Stimulated activated CD8-positive, alpha-beta memory T cell treated with anti-CD3 and anti-CD28 coated beads, Interleukin-12 subunit alpha, Interleukin-12 subunit beta, amount 100 ng/mL, for 24 hours (primary cell): ENCODE measurements around the gene PHF21B.
"Not testable (repeated sequence)": the region's sequence is repeated elsewhere in the genome, so short reads cannot be mapped to it uniquely, and the experiment has no call there.

Source experiments
- DNase-seq: peaks from one replicate; pipeline ENCODE4 v3.0.0-alpha.2; 2020; ENCODE audit errors: extremely low read depth

PHF21B gene

DNA sequence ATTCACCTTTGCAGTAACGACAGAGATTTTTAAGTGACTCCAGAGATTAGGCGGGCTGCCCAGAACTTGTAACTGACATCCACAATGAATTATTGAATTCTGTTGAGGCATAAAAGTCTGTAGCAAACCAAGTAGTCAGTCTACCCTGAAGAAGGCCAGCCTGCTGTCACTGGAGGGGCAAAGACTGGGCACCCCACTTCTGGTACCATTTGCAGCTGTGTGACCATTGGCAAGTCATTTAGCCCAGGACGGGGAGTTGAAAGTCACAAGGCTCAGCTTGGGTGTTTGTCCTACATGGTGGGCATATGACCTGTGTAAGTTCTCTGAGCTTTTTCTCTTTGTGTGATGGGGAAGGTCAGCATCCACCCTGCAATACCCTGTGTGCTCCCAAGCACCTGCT is 138.0 kb downstream of the PHF21B start:
- no peak for DNase-seq

DNA sequence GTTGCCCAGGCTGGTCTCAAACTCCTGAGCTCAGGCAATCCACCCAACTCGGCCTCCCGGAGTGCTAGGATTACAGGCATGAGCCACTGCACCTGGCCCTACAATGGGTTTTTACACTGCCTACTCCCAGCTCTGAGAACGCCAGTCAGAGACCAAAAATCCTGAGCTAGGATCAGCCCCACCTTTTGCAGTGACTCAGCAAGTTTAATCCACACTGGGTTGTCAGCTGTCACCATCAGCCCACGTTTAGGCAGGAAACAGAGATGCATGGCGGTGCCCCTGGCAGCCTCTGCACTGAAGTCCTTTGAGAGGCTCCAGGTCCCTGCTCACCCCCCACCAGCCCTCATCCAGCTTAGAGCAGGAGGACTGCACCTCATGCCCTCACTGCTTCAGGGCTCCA is 139.8 kb downstream of the PHF21B start:
- DNase-seq, result no peak

DNA sequence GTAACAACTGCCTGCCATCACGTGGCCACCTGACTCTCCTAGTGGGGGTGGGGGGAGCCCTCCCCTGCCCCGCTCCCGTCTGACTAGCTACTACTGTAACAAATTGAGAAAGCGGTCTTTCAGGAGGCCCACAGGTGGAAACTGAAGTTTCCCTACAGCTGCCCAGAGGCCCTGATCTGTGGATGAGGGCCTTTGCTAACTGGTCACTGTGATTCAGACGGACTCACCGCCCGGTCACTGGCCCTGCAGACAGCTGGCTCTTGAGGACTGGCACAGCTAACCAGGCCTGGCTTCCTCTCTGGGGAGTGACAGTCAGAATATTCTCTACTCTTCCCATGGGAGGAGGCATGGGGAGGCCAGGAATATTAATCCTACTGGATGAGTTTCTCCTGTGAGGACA is 140.6 kb downstream of the PHF21B start:
- DNase-seq, result no peak

DNA sequence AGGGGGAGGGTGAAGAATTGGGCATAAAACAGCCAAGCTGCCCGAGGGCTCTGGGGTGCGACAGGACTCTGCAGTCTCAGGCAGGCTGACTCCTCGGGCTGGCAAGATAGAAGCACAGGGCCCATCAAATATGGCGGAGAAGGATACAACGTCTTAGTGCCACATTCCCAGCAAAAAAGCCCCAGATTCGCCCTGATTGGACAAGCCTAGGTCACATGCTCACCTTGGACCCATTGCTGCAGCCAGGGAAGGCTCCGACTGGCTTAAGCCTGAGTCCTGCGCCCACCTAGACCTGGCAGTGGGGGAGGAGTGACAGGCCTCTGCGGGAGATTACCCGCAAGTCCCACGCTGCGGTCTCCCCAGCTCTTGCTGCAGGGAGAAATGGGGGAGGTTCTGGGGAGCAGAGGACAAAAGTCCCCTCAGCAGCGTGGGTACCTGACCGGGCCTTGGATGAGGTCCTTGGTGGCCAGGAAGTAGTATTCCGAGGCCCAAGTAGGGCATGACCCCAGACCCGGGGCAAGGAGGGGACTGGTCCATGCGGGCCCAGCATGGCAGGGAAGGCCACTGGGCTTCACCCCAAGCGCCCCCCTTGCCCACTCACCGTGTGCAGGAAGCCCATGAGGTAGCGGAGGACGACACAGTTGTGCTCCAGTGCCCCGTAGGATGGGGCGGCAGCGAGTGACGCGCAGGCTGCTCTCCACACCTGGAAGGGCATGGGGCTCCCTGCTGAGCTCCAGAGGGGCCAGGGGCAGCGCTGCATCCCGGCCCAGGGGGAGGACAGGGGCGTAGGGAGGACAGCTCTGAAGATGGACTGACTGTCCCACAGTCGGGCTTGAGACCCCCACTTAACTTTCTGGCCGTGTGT is 144.4 kb downstream of the PHF21B start:
- DNase-seq, result no peak

DNA sequence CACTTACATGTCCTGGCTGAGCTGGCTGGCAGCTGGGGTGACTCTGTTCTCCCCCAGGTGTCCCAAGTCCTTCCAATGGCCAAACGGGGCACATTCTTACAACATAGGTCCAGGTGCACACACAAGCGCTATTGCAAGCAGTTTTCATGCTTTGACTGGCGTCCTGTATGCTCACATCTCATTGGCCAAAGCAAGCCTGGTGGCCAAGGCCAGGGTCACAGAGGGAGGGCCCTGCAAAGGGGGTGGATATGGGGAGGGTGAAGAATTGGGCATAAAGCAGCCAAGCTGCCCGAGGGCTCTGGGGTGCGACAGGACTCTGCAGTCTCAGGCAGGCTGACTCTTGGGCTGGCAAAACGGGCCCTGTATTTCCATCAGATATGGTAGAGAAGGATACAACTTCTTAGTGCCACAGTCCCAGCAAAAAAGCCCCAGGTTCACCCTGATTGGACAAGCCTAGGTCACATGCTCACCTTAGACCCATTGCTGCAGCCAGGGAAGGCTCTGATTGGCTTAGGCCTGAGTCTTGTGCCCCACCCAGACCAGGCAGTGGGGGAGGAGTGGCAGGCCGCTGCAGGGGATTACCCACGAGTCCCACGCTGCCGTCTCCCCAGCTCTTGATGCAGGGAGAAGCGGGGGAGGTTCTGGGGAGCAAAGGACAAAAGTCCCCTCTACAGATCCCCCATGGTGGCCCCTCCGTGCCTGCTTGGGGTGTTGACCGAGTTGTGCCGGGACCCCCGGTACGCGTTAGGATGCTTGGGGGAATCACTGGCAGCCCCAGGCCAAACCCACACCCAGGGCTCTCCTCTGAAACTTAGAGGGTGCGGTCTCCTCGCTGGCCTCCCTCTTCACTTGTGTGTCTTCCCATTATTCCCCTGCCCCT is 146.6 kb downstream of the PHF21B start:
- DNase-seq, result no peak

DNA sequence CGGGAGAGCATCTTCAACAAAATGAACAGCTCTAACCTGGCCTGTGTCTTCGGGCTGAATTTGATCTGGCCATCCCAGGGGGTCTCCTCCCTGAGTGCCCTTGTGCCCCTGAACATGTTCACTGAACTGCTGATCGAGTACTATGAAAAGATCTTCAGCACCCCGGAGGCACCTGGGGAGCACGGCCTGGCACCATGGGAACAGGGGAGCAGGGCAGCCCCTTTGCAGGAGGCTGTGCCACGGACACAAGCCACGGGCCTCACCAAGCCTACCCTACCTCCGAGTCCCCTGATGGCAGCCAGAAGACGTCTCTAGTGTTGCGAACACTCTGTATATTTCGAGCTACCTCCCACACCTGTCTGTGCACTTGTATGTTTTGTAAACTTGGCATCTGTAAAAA is 147.5 kb downstream of the PHF21B start:
- no peak for DNase-seq

DNA sequence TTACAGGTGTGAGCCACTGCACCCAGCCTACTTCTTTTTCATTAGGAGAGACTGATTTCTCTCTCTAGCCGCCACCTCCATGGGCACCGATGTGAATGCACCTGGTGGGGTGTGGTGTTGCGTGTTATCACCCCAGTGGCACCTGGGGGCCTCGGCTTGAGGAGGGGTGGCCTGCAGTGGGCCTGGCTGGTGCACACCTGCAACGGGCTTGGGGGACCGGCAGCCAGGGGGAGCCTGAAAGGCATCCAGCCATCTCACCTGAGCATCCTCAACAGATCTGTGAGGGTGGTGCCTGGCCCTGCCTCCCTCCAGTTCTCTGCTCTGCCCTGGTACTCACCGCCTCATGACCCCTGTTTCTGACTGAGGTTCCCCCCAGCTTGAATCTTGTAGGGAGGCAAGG is 148.6 kb downstream of the PHF21B start:
- DNase-seq, result no peak

DNA sequence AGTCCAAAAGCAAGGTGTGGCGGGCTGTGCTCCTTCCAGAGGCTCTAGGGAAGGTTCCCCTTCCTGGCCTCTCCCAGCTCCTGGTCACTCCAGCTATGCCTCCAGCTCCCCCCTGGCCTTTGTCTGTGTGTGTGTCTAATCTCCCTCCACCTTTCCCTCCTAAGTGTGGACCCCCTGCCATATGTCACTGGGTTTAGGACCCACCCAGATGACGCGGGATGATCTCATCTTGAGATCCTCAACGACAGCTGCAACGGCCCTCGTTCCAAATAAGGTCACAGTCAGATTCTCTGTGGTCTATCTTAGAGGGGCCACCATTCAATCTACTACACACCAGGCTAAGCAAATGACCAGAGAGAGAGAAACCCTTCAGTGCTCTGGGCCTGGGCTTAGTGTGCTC is 149.5 kb downstream of the PHF21B start:
- no peak for DNase-seq

DNA sequence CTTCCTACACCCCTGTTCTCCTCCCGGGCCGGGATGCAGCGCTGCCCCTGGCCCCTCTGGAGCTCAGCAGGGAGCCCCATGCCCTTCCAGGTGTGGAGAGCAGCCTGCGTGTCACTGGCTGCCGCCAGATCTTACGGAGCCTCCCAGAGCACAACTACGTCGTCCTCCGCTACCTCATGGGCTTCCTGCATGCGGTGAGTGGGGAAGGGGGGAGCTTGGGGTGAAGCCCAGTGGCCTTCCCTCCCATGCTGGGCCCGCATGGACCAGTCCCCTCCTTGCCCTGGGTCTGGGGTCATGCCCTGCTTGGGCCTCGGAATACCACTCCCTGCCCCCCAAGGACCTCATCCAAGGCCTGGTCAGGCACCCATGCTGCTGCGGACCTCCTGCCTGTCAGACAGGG is 150.2 kb downstream of the PHF21B start:
- DNase-seq, result no peak

DNA sequence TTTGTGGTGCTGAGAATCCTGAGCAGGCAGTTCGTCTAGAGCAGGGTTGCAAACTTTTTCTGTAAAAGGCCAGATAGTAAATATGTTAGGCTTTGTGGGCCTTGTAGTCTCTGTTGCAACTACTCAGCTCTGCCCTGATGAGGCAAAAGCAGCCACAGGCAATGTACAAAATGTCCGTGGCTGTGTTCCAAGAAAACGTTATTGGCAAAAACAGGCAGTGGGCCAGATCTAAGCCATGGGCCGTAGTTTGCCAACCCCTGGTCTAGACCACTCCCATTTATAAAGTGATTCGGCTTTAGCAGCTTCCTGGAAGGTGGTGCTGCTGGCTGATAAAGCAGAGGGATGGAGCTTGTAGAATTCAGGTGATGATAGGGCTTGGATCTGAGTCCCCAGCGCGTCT is 151.0 kb downstream of the PHF21B start:
- not testable (repeated sequence) for DNase-seq

DNA sequence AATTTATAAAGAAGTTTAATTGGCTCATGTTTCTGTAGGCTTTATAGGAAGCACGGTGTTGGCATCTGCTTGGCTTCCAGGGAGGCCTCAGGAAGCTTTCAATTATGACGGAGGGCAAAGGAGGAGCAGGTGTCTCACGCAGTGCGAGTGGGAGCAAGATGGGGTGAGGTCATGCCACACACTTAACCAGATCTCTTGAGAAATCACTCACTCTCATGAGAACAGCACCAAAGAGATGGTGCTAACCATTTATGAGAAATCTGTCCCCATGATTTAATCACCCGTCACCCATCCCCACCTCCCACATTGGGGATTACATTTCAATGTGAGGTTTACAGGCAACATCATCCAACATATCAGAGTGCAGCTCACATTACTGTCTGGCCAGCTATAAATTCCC is 153.9 kb downstream of the PHF21B start:
- DNase-seq, result no peak

DNA sequence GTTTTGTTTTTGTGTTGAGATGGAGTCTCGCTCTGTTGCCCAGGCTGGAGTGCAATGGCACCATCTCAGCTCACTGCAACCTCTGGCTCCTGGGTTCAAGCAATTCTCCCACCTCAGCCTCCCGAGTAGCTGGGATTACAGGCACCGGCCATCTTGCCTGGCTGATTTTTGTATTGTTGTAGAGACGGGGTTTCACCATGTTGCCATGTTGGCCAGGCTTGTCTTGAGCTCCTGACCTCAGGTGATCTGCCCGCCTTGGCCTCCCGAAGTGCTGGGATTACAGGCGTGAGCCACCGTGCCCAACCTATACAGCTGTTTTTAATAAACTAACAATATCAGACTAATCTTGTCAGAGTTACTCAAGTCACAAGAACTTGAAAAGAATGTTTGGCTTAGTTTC is 155.2 kb downstream of the PHF21B start:
- not testable (repeated sequence) for DNase-seq

DNA sequence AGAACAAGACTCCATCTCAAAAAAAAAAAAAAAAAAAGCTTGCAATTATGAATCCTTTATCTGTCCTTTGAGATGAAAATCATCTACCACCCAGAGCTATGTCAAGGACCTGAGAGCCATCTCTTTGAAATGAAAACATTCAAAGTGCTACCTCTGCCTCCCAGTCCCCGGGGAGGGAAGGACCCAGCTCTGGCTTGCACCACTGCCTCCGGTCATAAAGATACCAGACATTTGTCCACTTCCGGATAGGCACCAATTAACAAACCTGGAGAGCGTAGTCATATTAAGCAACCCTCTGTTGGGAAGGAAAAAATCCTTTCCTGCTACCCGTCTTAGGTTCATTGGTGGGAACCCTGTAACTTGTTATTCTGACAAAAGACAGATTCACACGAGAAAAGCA is 158.9 kb downstream of the PHF21B start:
- DNase-seq, result no peak

DNA sequence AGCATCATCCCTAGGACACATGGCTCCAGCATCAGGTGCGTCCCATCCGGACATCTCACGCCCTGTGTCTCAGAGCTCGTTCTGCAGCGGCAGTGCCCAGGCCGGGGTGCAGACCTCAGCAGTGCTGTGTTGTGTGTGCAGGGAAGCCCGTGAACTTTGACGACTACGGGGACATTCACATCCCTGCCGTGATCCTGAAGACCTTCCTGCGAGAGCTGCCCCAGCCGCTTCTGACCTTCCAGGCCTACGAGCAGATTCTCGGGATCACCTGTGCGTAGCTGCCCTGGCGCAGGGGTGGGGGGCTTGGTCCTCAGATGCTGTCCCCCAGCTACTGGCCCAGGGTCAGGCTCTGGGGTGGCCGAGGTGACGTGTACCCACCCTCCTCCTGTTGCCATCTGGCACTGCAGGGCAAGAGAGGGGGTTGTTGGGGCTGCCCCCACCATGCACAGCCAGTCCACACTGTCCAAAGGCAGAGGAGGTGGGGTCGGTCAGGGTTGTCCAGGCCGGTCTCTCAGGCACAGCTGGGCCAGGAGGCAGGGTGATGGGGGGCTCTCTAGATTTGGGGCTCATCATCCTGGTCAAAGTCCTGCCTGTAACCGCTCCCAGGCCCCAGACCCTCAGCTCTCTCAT is 160.9 kb downstream of the PHF21B start:
- DNase-seq, result no peak

DNA sequence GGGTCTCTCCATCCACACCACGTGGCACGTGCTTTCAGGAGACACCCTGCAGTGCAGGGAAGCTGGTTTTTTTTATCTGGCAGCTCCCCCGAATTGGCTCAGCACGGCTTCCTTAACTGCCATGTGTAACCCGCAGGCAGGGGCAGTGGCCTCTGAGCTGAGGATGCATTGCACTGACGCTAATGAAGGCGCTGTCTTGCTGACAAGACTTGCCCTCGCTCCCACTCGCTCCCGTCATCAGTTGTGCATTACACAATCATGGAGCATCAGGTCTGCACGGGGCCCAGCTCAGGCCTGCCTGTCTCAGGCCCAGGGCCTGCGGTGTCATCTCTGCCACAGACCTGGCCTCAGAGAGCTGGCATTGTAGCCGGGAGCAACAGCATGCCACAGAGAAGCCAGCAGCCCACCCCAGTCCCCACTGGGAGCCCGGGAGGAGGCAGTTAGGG is 161.5 kb downstream of the PHF21B start:
- no peak for DNase-seq

DNA sequence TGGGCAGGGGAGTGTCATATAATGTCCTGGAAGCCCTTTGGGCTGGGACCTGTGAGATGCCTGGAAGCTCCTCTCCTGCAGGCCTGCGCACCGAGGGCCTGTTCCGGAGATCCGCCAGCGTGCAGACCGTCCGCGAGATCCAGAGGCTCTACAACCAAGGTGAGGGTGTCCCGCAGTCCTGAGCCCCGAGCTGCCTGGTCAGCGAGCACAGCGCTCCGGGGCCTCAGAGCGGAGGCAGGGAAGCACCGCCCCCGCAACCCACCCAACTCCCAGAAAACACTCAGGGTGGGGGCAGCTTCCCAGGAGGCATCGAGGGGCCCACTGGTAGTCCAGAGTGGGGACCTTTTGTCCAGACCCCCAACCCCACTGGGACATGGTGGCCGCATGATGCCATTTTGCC is 161.9 kb downstream of the PHF21B start:
- no peak for DNase-seq

DNA sequence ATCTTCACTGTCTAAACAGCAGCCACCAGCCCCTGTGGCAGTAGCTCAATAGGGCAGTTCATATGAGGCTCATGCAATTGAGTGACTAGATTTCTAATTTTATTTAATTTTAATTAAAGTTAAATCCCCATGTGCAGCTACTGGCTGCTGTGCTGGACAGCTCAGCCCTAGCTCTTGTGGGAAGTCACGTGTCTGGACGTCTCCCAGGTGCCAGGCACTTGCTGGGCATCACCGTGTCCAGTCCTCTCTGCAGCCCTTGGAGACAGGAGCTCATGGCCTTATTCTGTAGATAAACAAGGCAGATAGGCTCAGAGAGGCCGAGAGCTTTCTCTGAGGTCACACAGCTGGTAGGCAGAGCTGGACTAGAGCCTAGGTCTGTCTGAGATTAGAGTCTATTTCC is 162.4 kb downstream of the PHF21B start:
- no peak for DNase-seq

DNA sequence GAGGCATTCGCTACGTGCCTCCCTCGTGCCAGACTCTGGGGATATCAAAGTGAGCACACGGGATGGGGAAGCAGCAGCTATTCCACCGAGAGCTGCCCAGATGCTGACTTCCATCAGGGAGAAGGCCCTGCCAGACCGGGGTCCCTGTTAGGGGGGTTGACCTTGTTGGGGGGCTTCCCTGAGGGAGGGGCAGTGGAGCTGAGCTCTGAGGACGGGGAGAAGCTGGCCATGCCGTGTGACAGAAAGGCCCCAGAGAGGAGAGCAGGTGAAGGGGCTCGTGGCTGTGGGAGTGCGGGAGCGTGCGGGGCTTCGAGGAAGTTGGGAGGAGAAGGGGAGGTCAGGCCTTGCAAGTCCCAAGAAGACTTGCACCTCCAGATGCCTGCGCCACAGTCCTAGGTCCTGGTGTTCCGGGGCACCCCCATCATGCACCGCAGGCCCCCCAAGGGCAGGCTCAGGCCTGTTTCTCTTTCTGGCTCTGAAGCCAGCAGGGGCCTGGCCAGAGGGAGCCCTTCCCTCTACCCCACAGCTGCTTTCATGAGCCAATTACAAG is 163.0 kb downstream of the PHF21B start:
- DNase-seq, result no peak

DNA sequence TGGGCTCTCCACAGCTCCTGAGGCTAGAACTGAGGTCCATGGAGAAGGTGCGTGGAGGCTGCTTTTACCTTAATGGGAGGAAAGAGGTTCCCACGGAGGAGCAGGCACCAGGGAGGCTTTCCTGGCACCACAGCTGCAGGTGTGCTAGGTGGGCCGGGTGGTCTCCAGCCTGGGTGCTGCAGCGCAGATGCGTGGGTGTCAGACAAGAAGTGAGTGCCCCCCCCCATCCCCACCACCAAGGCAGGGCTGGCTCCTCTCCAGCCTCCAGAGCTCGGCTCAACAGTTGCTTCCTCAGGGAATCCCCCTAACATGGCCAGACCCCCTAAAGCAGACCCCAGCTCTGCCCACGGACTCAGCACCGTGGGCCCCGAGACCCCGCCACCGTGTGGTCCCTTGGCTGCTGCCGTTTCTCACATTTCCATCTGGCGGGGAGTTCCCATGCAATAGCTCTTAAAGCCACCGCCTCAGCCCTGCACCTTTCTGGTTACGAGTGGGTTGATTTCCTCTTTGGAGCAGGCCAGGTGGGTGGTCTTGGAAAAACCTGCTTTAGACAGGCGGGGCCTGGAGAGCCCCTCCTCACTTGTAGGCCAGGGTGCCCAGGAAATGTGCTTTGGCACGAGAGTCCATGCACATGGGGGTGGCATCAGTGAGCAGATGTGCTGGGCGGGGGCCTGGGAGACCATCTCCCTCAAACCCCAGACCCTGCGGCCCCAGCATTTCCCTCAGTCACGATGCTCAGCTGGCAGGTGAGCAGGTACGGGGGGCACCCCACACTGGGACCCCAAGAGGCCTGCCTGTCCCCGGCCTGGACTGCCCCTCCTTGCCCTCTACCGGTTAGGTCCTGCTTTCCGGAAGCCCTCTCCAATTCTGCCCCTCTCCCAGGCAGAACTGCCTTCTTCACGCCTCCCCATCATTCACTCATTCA is 163.7 kb downstream of the PHF21B start:
- DNase-seq, result no peak

DNA sequence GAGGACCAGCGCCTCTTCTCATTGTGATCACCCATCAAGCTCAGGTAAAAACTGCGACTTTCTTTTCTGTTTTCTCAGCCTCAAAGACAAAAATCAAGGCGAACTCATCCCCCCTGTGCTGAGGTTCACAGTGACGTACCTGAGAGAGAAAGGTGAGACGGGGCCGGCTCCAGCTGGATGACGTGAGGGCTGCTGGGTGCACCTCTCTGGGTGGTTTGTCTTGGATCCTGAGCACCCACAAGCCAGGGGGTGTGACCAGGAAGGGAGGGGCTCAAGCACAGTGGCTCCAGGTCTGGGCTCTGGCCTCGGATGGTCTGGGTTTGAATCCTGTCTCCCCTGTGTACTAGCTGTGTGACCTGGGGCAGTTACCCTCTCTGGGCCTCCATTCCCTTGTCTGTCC is 164.6 kb downstream of the PHF21B start:
- DNase-seq, result no peak

DNA sequence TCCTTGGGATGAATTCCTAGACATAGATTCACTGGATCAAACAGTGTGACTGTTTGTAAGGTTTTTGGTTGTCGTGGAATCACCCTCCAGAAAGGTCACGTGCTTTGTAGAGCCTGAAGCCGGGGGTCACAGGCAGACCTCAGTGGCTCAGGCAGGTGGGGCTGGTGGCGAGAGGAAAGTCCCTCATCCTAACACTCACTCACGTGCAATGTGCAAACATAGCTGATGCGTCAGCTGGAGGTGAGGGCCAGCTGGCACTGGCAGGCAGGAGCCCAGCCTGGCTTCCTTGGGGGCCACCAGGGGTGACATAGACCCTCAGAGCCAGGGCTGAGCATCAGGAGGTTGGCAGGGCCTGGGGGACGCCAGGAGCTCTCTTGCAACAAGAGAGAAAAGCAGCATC is 167.4 kb downstream of the PHF21B start:
- no peak for DNase-seq
